ENCODE results near the gene MAGI2.

The MAGI2 gene

GRCh38 chr7:78788464-78788863 lies 665.0 kb downstream of the MAGI2 start:
- no peak for DNase-seq (ENCODE audit: low read depth, low spot score)

- DNase-seq (ENCODE audit: low read depth, low spot score): no peak
Measured at GRCh38 chr7:78787854-78788253, 665.6 kb downstream of the MAGI2 start.

GRCh38 chr7:78786055-78786454 lies 667.4 kb downstream of the MAGI2 start:
- no peak for DNase-seq (ENCODE audit: low read depth, low spot score)

GRCh38 chr7:78783179-78783962 lies 670.1 kb downstream of the MAGI2 start:
- no peak for DNase-seq (ENCODE audit: low read depth, low spot score)

GRCh38 chr7:78780560-78780959 lies 672.9 kb downstream of the MAGI2 start:
- DNase-seq (ENCODE audit: low read depth, low spot score): no peak

DNA sequence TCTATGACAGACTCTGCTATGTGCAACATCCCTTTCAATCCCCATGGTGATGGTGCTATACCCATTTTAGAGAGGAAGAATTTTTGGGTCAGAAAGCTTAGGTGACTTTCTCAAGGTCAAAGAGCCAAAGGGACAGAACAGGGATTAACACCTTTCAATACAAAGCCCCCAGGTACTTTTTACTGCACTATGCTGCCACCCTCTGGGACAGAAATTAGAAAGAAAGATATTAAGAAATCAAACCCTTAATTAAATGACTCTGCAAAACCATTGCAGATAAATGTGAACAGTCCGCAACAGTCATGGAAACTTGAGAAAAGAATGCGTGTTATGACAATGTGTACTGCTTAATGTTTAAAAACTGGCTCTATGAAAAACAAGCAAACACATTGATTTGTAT lies 673.7 kb downstream of the MAGI2 start:
- DNase-seq (ENCODE audit: low read depth, low spot score): no peak

GRCh38 chr7:78777829-78778228 lies 675.6 kb downstream of the MAGI2 start:
- DNase-seq (ENCODE audit: low read depth, low spot score): peak; percentile 11

- peak; percentile 36 for DNase-seq (ENCODE audit: low read depth, low spot score)
Measured at GRCh38 chr7:78770422-78771410, 682.8 kb downstream of the MAGI2 start.

GRCh38 chr7:78769481-78770101 lies 683.9 kb downstream of the MAGI2 start:
- peak; percentile 30 for DNase-seq (ENCODE audit: low read depth, low spot score)

GRCh38 chr7:78768859-78769258 lies 684.6 kb downstream of the MAGI2 start:
- peak; percentile 28 for DNase-seq (ENCODE audit: low read depth, low spot score)

GRCh38 chr7:78765943-78766729 lies 687.3 kb downstream of the MAGI2 start:
- DNase-seq (ENCODE audit: low read depth, low spot score): no peak

GRCh38 chr7:78764571-78764970 lies 688.9 kb downstream of the MAGI2 start:
- no peak for DNase-seq (ENCODE audit: low read depth, low spot score)

DNA sequence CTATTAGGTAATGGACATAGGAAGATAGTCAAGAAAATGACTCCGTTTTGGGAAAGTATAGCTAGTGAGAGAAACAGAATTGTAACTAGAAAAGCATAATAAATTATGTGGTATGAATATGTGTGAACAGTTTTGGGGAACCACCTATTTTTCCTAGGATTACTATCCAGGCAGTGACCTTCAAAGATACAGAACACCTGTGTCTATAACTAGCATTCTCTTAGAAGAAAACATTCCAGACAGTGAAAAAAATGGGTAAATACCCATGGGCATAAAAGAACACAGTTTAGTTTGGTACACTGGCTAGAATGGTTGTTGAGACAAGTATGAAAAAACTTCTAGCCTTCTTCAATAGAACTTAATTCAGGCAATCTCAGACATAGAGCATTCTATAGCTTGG lies 690.8 kb downstream of the MAGI2 start:
- no peak for DNase-seq (ENCODE audit: low read depth, low spot score)

- no peak for DNase-seq (ENCODE audit: low read depth, low spot score)
Measured at GRCh38 chr7:78760620-78761355, 692.7 kb downstream of the MAGI2 start.

GRCh38 chr7:78752554-78752953 lies 700.9 kb downstream of the MAGI2 start:
- DNase-seq (ENCODE audit: low read depth, low spot score): no peak

DNA sequence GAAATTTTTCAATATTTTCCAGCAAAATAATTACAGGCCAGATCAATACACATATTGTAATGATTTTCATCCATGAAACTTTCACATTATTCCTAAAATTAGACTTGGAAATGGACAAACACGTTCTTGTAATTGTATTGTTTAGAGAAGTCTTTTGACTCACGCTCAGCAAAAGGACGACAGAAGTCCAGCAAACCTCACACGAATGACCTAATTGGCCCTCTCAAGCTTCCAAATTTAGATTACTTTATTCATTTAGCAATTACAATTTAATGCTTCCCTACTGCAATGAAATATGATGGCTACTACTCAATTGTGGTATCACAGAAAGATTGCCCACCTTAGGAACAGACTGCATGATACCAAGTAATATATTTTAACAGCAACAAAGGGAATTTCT lies 702.2 kb downstream of the MAGI2 start:
- no peak for DNase-seq (ENCODE audit: low read depth, low spot score)

DNA sequence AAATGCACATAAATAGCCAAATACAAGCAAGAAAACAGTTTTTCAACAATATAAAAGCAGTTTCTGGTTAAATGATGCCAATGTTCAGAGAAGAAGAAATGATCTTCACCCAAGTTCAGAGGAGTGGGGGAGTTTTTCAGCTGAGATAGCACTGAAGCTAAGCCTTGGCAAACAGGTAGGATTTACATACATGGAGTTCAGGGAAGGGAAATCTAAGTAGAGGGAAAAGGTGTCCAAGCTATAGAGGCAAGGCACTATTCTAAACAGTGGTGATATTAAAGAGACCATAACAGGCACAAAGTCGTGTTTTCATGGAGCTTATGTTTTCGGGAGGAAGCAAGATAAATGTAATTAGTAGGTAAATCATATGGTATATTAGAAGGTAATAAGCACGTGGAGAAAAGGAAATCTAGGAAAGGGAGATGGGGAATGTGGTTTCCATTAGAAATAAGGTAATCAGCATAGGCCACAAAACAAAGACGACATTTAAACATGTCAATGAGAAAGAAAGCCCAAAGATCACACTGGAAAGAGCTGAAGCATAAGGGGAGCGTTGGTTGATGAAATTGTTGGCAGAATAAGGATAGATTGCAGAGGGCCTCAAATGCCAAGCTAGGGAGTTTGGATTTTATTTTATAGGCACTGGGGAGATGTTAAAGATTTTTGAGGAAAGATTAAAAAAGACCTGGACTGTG lies 704.3 kb downstream of the MAGI2 start:
- DNase-seq (ENCODE audit: low read depth, low spot score): no peak

DNA sequence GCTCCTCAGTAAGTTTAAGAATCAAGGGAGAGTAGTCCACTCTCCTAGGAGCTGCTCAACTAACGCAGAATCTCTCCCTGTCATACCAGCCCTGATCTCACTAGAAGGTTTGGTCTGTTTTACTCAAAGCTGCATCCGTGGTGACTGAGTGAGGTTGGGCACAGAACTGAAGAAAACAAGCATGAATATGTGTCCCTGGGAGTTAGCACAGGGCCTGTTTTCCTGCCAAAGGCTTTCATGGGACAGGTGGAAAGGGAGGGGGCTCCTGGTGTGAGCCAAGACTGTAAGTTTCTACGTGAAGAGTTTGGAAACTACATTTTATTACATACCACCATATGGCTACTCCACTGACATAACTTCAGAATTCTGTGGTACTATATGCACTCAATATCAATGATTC lies 705.9 kb downstream of the MAGI2 start:
- no peak for DNase-seq (ENCODE audit: low read depth, low spot score)

DNA sequence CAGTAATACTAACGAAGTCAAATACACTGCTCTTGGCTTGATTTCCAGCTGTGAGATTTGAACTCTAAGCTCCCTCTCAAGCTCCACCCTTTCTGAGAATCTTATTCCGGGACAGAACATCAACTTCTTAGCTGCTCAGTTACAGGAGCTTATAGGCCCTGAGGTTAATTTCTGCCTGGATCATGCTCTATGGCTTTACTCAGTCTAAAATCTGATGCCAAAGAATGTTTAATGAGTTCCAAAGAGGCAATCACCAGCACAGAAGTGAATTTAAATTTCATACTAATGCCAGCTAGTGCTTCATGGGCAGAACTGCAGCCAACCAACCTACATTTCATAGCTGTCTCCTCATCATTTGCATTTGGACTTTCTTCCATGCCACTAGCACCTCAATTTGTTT lies 707.2 kb downstream of the MAGI2 start:
- peak; percentile 14 for DNase-seq (ENCODE audit: low read depth, low spot score)

GRCh38 chr7:78742694-78743093 lies 710.8 kb downstream of the MAGI2 start:
- DNase-seq (ENCODE audit: low read depth, low spot score): no peak
